ENCODE results near the gene UAP1.

The UAP1 gene

DNA sequence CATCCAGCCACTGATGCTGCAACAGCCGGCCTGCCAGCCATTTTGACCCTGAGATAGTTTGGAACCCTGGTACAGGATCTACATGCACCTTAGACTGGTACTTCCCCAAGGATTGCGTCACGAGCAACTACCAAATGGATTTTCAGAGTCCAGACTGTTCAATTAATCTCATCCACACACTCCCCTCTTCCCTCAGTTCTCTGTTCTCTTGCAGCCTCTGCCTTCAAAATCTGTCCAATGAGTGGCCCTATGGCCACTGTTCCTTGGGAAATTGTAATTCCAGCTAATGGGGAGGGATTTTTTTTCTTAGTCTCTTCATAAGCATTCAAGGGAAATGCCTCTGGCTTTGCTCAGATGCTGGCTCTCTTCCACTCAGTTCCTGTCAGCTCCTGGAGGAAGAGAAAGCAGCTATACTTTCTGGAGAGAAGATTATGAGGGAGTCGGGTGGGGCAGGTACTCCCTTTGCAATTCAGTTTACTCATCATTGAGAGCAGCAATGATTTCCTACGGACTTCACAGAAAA is 19.8 kb upstream of the UAP1 start:
- TF ChIP-seq EZH2 (IDR thresholded peaks at IDR 0.05) (no peak), POLR2AphosphoS5 (IDR thresholded peaks at IDR 0.05; ENCODE audit: borderline replicate concordance, low read depth, low read length) (no peak), FOXP2 (optimal IDR thresholded peaks at IDR 0.05; ENCODE audit: control extremely low read depth, extremely low read length, insufficient read depth) (no peak)
- DNase-seq (ENCODE audit: low read depth, low spot score) = no peak

DNA sequence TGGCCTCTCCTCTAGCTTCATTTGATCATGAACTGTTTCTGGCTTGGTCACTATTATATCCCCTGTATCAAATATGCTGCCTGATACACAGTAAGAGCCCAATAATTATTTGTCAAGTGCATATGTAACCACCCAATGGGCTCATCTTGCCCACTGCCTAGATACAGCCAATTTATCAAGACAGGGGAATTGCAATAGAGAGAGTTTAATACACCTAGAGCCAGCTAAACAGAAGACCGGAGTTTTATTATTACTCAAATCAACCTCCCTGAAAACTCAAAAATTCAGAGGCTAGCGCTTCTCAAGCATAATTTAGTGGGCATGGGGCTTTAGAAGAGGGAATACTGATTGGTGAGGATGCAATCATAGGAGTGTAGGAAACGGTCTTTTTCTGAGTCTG is 18.3 kb upstream of the UAP1 start:
- no peak overlapping the region for H3K27ac ChIP-seq
- no peak overlapping the region for H3K9ac ChIP-seq (ENCODE audit: insufficient read length)
- no peak overlapping the region for H3K4me3 ChIP-seq
- H3K36me3 ChIP-seq (ENCODE audit: insufficient read depth, low read length) = no peaks in the 10 kb centered on the region
- no peaks in the 10 kb centered on the region for H3K9me3 ChIP-seq (ENCODE audit: low read depth, low read length)
- no peak for DNase-seq (ENCODE audit: low read depth, low spot score)
- TF ChIP-seq FOXP2 (optimal IDR thresholded peaks at IDR 0.05; ENCODE audit: control extremely low read depth, extremely low read length, insufficient read depth) (no peak), POLR2AphosphoS5 (IDR thresholded peaks at IDR 0.05; ENCODE audit: borderline replicate concordance, low read depth, low read length) (no peak), EZH2 (IDR thresholded peaks at IDR 0.05) (no peak)

More for the DNA sequence above, 19.8 kb upstream of the UAP1 start:
- Histone ChIP-seq H3K4me3 (no peak overlapping the region), H3K9me3 (ENCODE audit: low read depth, low read length) (no peaks in the 10 kb centered on the region), H3K36me3 (ENCODE audit: insufficient read depth, low read length) (no peaks in the 10 kb centered on the region), H3K9ac (ENCODE audit: insufficient read length) (no peak overlapping the region), H3K27ac (peak overlapping the region; percentile 33)

DNA sequence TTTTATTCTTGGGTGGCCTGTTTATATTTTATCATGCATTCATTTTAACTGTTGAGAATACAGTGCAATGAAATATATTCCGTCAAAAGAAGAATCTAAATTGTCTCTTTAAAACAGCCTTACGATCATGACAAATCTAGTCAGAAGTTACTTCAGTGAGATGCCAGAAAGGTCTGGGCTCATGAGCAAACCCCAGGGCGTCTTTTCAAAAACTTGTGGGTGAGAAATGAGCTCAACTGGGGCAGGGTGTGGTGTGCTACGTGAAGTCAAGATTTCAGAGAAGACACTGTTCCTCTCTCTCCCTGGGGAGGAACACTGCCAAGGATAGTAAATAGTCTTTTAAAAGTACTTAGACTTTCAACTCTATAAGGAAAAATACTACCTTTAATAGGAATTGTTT is 13.4 kb upstream of the UAP1 start:
- TF ChIP-seq FOXP2 (optimal IDR thresholded peaks at IDR 0.05; ENCODE audit: control extremely low read depth, extremely low read length, insufficient read depth) (no peak), POLR2AphosphoS5 (IDR thresholded peaks at IDR 0.05; ENCODE audit: borderline replicate concordance, low read depth, low read length) (no peak), EZH2 (IDR thresholded peaks at IDR 0.05) (no peak)
- peak overlapping the region; percentile 31 for H3K9ac ChIP-seq (ENCODE audit: insufficient read length)
- no peaks in the 10 kb centered on the region for H3K36me3 ChIP-seq (ENCODE audit: insufficient read depth, low read length)
- H3K27ac ChIP-seq = peak overlapping the region; percentile 76
- 0 out of 2 replicates have a peak overlapping the region, but pooled peaks have one; percentile 5 for H3K4me3 ChIP-seq
- no peaks in the 10 kb centered on the region for H3K9me3 ChIP-seq (ENCODE audit: low read depth, low read length)
- no peak for DNase-seq (ENCODE audit: low read depth, low spot score)

GRCh38 chr1:162549001-162549400 is 12.5 kb upstream of the UAP1 start:
- TF ChIP-seq EZH2 (IDR thresholded peaks at IDR 0.05) (no peak), FOXP2 (optimal IDR thresholded peaks at IDR 0.05; ENCODE audit: control extremely low read depth, extremely low read length, insufficient read depth) (no peak), POLR2AphosphoS5 (IDR thresholded peaks at IDR 0.05; ENCODE audit: borderline replicate concordance, low read depth, low read length) (no peak)
- DNase-seq (ENCODE audit: low read depth, low spot score) = no peak
- Histone ChIP-seq H3K9ac (ENCODE audit: insufficient read length) (no peak overlapping the region), H3K4me3 (no peak overlapping the region), H3K27ac (peak overlapping the region; percentile 76; the same call in 1 of the 2 replicates), H3K9me3 (ENCODE audit: low read depth, low read length) (no peaks in the 10 kb centered on the region), H3K36me3 (ENCODE audit: insufficient read depth, low read length) (no peaks in the 10 kb centered on the region)

DNA sequence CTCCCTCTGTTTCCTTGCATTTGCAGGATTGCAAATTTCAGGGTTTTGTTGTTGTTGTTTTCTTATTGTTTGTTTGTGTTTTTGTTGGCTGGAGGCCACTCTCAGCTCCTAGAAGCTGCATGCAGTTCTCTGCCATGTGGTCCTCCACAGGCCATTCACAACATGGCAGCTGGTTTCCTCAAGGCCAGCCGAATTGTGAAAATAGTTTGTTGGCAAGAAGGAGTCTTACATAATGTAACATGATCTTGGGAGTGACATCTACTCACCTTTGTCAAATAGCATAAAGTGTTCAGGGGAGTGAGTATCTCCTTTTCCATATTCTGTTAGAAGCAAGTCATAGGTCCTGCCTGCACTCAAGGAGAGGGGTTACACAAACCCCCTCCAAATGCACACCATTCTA is 10.6 kb upstream of the UAP1 start:
- H3K9me3 ChIP-seq (ENCODE audit: low read depth, low read length) = no peaks in the 10 kb centered on the region
- TF ChIP-seq POLR2AphosphoS5 (IDR thresholded peaks at IDR 0.05; ENCODE audit: borderline replicate concordance, low read depth, low read length) (no peak), FOXP2 (optimal IDR thresholded peaks at IDR 0.05; ENCODE audit: control extremely low read depth, extremely low read length, insufficient read depth) (no peak), EZH2 (IDR thresholded peaks at IDR 0.05) (no peak)
- no peak for DNase-seq (ENCODE audit: low read depth, low spot score)
- no peak overlapping the region for H3K9ac ChIP-seq (ENCODE audit: insufficient read length)
- H3K36me3 ChIP-seq (ENCODE audit: insufficient read depth, low read length) = no peaks in the 10 kb centered on the region
- H3K4me3 ChIP-seq = no peak overlapping the region
- no peak overlapping the region for H3K27ac ChIP-seq

DNA sequence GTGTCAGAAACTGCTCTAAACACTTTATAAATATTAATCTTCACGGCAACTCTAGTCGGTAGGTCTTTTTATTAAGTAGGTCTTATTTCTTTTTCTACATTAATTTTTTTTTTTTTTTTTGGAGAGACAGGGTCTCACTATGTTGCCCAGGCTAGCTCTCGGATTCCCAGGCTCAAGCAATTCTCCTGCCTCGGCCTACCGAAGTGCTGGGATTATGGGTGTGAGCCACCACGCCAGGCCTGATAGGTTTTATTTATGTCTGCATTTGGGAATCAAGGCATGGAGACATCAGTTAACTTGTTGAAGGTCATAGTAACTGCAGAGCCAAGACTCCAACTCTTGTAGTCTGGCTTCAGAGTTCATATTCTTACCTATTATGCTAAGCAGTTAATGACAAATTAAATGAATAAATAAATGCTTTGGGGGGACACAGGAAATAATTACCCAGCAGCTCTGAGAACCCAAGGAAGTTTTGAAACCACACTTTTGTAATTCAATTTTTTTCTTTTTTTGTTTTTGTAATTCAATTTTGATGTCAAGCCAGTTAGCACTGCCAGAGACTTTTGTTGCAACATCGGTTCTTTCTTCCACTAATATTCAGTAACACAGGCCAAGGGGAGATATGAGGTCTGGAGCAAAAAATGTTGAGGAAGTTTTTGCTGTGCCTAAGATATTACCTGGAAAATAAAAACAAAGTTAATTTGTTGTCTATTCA is 9.4 kb upstream of the UAP1 start:
- Histone ChIP-seq H3K9me3 (ENCODE audit: low read depth, low read length) (no peaks in the 10 kb centered on the region), H3K4me3 (no peak overlapping the region), H3K36me3 (ENCODE audit: insufficient read depth, low read length) (no peaks in the 10 kb centered on the region), H3K9ac (ENCODE audit: insufficient read length) (no peak overlapping the region), H3K27ac (peak overlapping the region; percentile 53)
- TF ChIP-seq POLR2AphosphoS5 (IDR thresholded peaks at IDR 0.05; ENCODE audit: borderline replicate concordance, low read depth, low read length) (no peak), FOXP2 (optimal IDR thresholded peaks at IDR 0.05; ENCODE audit: control extremely low read depth, extremely low read length, insufficient read depth) (no peak), EZH2 (IDR thresholded peaks at IDR 0.05) (no peak)
- DNase-seq (ENCODE audit: low read depth, low spot score) = no peak

DNA sequence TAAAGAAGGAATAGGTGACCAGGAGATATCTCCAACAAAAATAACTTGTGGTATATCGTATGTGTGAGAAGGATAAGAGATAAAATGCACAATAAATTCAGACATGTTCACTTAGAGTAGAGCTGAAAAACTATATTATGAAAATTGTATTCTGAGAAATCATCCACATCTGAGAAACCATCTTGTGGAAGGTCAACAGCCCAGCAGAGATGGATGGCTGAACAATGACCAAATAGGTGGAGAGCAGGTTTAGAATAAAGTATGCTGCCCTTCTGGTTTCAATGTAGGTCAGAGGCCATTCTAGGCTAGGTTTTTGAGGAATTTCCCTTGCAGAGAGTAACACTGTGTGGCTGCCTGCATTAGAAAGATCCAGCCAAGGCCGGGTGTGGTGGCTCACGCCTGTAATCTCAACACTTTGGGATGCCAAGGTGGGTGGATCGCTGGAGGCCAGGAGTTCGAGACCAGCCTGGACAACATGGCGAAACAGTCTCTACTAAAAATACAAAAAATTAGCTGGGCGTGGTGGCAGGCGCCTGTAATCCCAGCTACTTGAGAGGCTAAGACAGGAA is 8.8 kb upstream of the UAP1 start:
- Histone ChIP-seq H3K36me3 (ENCODE audit: insufficient read depth, low read length) (no peaks in the 10 kb centered on the region), H3K9ac (ENCODE audit: insufficient read length) (no peak overlapping the region), H3K9me3 (ENCODE audit: low read depth, low read length) (no peaks in the 10 kb centered on the region), H3K4me3 (no peak overlapping the region), H3K27ac (peak overlapping the region; percentile 53; the same call in 1 of the 2 replicates)
- no peak for DNase-seq (ENCODE audit: low read depth, low spot score)
- TF ChIP-seq POLR2AphosphoS5 (IDR thresholded peaks at IDR 0.05; ENCODE audit: borderline replicate concordance, low read depth, low read length) (no peak), FOXP2 (optimal IDR thresholded peaks at IDR 0.05; ENCODE audit: control extremely low read depth, extremely low read length, insufficient read depth) (no peak), EZH2 (IDR thresholded peaks at IDR 0.05) (no peak)

DNA sequence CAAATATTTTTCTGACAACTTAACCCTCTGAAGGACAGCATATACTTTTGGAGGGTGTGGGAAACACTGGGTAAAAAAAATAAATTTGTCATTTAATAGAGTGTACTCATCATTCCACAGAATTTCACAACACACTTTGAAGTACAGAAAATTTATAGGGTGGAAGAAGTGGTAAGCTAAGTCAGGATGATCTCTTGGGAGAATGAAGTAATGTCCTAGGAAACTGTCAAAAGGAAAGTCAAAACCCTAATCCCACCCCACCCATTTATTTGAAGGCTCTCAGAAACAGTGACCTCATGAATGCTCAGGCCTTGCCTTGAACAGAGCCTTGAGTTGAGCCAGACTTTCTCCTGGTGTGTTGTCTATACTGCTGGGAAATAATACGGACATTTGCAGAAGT is 7.3 kb upstream of the UAP1 start:
- TF ChIP-seq EZH2 (IDR thresholded peaks at IDR 0.05) (no peak), FOXP2 (optimal IDR thresholded peaks at IDR 0.05; ENCODE audit: control extremely low read depth, extremely low read length, insufficient read depth) (no peak), POLR2AphosphoS5 (IDR thresholded peaks at IDR 0.05; ENCODE audit: borderline replicate concordance, low read depth, low read length) (no peak)
- no peak for DNase-seq (ENCODE audit: low read depth, low spot score)
- Histone ChIP-seq H3K9ac (ENCODE audit: insufficient read length) (no peak overlapping the region), H3K4me3 (no peak overlapping the region), H3K27ac (no peak overlapping the region), H3K9me3 (ENCODE audit: low read depth, low read length) (no peaks in the 10 kb centered on the region), H3K36me3 (ENCODE audit: insufficient read depth, low read length) (no peaks in the 10 kb centered on the region)
